G401 (cell line): ENCODE results near the gene CADM2. TPM values are rescaled to one million over a fixed set of nuclear protein-coding genes. Genes with fewer than 3 reads are reported as not detected.

ENCODE experiments used
- DNase-seq: peaks from one replicate; pipeline ENCODE4 v3.0.0-alpha.2; 2015; ENCODE audit warnings: low spot score
- in situ Hi-C: cut with HindIII; loops from 2 replicates; pipeline ENCODE4 v1.10.0; 2016; ENCODE audit warnings: low sequenced_read_pairs, mixed read lengths
- total RNA-seq: library from RNA; depleted of rRNA; stranded (reverse); fragments of >200 nt; shearing (Covaris generic); gene quantifications from 2 replicates; pipeline ENCODE4 v1.2.3, GENCODE V29; 2014

The CADM2 gene
- total RNA-seq, 1 experiment from 2014 or later, result not detected

DNA sequence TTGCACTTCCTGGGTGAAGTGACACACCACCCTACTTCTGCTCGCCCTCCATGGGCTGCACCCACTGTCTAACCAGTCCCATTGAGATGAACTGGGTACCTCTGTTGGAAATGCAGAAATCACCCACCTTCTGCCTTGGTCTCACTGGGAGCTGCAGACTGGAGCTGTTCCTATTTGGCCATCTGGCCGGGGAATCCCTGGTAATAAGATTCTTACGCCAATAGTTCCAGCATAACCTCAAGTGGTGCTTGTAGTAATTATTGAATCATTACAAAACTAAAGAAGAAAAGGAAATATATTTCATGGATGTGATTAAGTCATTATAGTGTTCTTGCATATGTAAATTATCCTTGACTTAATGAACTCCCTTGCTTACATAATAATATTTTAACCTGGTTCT is 841.9 kb downstream of the CADM2 start:
- peak; percentile 63 for DNase-seq
- in situ Hi-C loops, result no loop called here

DNA sequence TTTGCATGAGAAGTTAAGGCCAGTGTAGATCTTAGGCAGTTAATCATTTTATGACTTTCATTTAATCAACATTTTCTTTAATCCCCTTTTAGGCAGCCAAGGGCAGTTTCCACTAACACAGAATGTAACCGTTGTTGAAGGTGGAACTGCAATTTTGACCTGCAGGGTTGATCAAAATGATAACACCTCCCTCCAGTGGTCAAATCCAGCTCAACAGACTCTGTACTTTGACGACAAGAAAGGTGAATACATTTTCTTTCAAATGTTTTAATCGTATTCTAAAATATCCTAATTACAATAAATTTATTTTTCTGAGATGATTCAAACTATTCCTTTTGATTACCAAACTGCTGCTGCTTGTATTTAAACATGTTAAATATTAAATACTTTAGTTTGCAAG is 843.2 kb downstream of the CADM2 start:
- in situ Hi-C loops, result no loop called here

GRCh38 chr3:85808755-85809154 is 850.0 kb downstream of the CADM2 start:
- in situ Hi-C loops, result no loop called here
- no peak for DNase-seq

More for the DNA sequence above, 843.2 kb downstream of the CADM2 start:
- peak; percentile 36 for DNase-seq

- DNase-seq, result peak; percentile 36
- in situ Hi-C loops, result no loop called here
Observed at GRCh38 chr3:85821130-85821756, 862.5 kb downstream of the CADM2 start.

GRCh38 chr3:85835857-85836440 is 877.2 kb downstream of the CADM2 start:
- peak; percentile 74 for DNase-seq
- in situ Hi-C loops, result no loop called here

GRCh38 chr3:85837402-85837801 is 878.6 kb downstream of the CADM2 start:
- in situ Hi-C loops, result no loop called here
- no peak for DNase-seq

GRCh38 chr3:85838921-85839320 is 880.1 kb downstream of the CADM2 start:
- in situ Hi-C loops, result no loop called here

DNA sequence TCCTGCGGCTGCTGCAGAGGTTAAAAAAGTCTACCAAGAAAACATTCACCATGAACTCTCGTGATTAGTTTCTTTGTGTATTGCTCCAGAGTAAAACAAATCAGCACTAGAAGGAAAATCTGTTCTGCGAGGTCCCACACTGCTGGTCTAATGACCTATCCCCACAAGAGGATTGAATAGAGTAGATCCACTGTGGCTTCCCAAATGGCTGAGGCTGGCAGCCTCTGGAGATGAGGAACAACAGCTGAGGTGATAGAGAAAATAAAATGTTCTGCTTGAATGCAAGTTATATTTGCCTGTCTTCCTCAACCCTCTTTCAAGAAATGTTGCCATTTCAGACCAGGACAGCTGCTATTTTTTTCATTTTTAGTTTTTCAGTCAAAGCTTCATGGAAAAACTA is 883.3 kb downstream of the CADM2 start:
- DNase-seq, result no peak
- in situ Hi-C loops, result no loop called here

More at GRCh38 chr3:85838921-85839320, 880.1 kb downstream of the CADM2 start:
- no peak for DNase-seq

GRCh38 chr3:85846940-85847339 is 888.2 kb downstream of the CADM2 start:
- no peak for DNase-seq
- in situ Hi-C loops, result no loop called here

GRCh38 chr3:85851071-85851470 is 892.3 kb downstream of the CADM2 start:
- in situ Hi-C loops, result no loop called here
- no peak for DNase-seq

- DNase-seq, result no peak
- in situ Hi-C loops, result no loop called here
Observed at GRCh38 chr3:85853805-85854204, 895.0 kb downstream of the CADM2 start.

GRCh38 chr3:85862893-85863455 is 904.2 kb downstream of the CADM2 start:
- DNase-seq, result no peak
- in situ Hi-C loops, result no loop called here

DNA sequence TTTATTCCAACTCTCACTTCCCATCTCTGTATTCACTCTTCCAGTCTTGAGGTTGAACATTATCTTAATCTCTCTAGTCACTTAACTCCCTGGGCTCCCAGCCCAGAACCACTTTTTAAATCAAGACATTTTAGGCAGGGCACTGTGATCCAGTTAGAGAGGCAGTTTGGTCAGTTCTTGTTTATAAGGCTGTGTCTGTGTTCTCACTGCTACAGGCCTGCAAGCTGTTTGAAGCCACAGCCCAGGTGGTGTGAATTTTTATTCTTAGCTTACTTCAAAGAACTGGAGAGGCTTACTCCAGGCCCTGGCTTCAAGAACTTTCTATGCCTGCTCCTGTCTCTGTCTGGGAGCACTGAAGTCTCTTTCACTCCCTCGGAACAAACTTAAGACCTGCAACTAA is 906.1 kb downstream of the CADM2 start:
- in situ Hi-C loops, result no loop called here
- DNase-seq, result peak; percentile 72

- no peak for DNase-seq
- in situ Hi-C loops, result no loop called here
Observed at GRCh38 chr3:85867072-85867471, 908.3 kb downstream of the CADM2 start.

DNA sequence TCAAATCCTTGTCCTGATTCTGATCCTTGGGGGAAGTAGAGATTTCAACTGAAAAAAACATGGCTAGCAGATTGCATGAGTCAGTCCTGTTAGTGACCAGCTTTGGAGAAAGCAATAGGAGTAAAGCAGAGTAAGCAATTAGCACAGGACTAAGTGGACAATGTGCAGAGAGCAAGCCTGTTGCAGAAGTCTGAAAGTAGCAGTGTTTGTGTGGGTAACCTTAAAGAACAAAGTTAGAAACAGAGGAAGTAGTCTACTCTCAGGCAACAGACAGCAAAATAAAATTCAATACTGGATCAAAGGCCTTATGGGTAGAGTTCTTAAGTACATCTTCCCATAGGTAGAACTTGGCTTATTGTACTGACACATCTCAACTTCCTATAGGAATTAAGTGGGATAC is 916.8 kb downstream of the CADM2 start:
- in situ Hi-C loops, result no loop called here
- DNase-seq, result no peak

DNA sequence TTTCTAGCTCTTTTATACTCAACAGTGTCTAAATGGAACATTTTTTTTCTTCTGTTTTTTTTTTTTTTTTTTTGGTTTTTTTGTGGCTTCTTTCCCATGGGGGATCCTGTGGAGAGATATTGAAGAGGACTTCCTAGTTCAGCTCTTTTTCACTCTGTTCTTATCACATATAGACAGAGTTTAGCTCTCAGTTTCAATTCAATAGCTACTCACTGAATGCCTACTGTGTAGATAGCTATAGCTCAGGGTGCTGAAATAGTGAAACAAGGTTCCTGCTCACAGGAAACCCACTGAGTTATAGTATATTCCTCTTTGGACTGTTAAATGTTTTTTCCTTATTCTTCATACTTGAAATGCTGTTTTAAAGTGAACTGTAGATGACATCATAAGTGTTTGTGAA is 918.8 kb downstream of the CADM2 start:
- no peak for DNase-seq
- in situ Hi-C loops, result no loop called here

DNA sequence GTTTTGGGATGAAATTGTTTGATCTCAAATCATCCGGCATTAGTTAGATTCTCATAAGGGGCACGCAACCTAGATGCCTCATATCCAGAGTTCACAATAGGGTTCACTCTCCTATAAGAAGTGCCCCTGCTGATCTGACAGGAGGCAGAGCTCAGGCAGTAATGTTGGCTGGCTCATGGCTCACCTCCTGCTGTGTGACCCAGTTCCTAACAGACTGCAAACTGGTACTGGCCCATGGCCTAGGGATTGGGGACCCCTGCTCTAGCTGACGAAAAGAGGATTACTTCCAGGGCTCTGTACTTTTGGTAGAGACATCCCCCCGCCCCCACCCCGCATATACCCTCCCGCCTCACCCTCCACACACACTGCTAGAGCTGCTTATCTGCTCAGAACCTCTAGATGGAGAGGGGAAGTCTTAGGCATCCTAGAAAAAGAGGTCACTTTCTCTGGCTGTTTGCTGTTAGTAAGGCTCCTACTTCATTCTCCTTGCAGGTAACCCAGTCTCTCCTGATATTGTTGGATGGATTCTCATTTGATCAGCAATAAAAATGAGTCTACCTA is 923.1 kb downstream of the CADM2 start:
- in situ Hi-C loops, result no loop called here
- peak; percentile 90 for DNase-seq

DNA sequence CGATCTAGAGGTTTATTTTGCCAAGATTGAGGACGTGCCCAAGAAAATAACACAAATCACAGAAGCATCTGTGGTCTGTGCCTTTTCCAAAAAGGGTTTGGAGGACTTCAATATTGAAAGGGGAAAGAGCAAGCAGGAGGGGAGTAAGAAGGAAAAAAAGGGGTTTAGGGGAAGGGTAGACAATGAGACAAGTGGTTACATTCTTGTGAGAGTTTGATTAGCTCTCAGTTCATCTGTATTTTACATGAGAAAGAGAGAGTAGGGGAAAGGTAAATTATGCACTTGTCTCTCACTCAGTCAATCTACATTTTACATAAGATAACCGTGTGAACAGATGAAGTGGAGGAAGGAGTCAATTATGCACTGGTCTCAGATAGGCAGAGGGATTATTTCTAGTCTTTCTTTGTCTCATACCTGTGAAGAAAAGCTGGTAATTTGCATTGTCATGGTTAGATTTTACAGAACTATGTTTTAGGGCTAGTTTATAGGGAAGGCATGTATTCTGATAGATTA is 931.3 kb downstream of the CADM2 start:
- no peak for DNase-seq
- in situ Hi-C loops, result no loop called here

- in situ Hi-C loops, result no loop called here
- no peak for DNase-seq
Observed at GRCh38 chr3:85903434-85903833, 944.6 kb downstream of the CADM2 start.

GRCh38 chr3:85912980-85913379 is 954.2 kb downstream of the CADM2 start:
- in situ Hi-C loops, result no loop called here
- DNase-seq, result no peak
